ENCODE data around the gene WEE1.
"Not testable (repeated sequence)": the region's sequence is repeated elsewhere in the genome, so short reads cannot be mapped to it uniquely, and the experiment has no call there.

WEE1 gene

GRCh38 chr11:9573052-9573774 lies at the start of gene WEE1:
Gene WEE1, plus strand, starts transcription at chr11:9573670. Its CDS starts 264 bp downstream, at chr11:9573934.
- peak; percentile 99 for DNase-seq (ENCODE audit: low read depth)

- no peak for DNase-seq (ENCODE audit: low read depth)
Measured at GRCh38 chr11:9524001-9524400, 49.5 kb upstream of the WEE1 start.

GRCh38 chr11:9525116-9525515 lies 48.4 kb upstream of the WEE1 start:
- DNase-seq (ENCODE audit: low read depth), result no peak

GRCh38 chr11:9527481-9528135 lies 45.9 kb upstream of the WEE1 start:
- DNase-seq (ENCODE audit: low read depth), result peak; percentile 48

GRCh38 chr11:9528136-9528501 lies 45.4 kb upstream of the WEE1 start:
- no peak for DNase-seq (ENCODE audit: low read depth)

GRCh38 chr11:9528573-9529333 lies 44.7 kb upstream of the WEE1 start:
- DNase-seq (ENCODE audit: low read depth), result no peak

GRCh38 chr11:9529334-9529650 lies 44.2 kb upstream of the WEE1 start:
- DNase-seq (ENCODE audit: low read depth), result no peak

GRCh38 chr11:9530020-9530621 lies 43.3 kb upstream of the WEE1 start:
- DNase-seq (ENCODE audit: low read depth), result no peak

- DNase-seq (ENCODE audit: low read depth), result no peak
Measured at GRCh38 chr11:9530901-9531625, 42.4 kb upstream of the WEE1 start.

- DNase-seq (ENCODE audit: low read depth), result no peak
Measured at GRCh38 chr11:9533058-9533457, 40.4 kb upstream of the WEE1 start.

- no peak for DNase-seq (ENCODE audit: low read depth)
Measured at GRCh38 chr11:9533736-9534473, 39.6 kb upstream of the WEE1 start.

- DNase-seq (ENCODE audit: low read depth), result peak; percentile 65
Measured at GRCh38 chr11:9535189-9535781, 38.2 kb upstream of the WEE1 start.

GRCh38 chr11:9538548-9538947 lies 34.9 kb upstream of the WEE1 start:
- DNase-seq (ENCODE audit: low read depth), result no peak

GRCh38 chr11:9549216-9549615 lies 24.3 kb upstream of the WEE1 start:
- not testable (repeated sequence) for DNase-seq (ENCODE audit: low read depth)

- no peak for DNase-seq (ENCODE audit: low read depth)
Measured at GRCh38 chr11:9550191-9550628, 23.3 kb upstream of the WEE1 start.

GRCh38 chr11:9561279-9561982 lies 12.0 kb upstream of the WEE1 start:
- DNase-seq (ENCODE audit: low read depth), result no peak

GRCh38 chr11:9562716-9563115 lies 10.8 kb upstream of the WEE1 start:
- no peak for DNase-seq (ENCODE audit: low read depth)

GRCh38 chr11:9563196-9563730 lies 10.2 kb upstream of the WEE1 start:
- no peak for DNase-seq (ENCODE audit: low read depth)

- DNase-seq (ENCODE audit: low read depth), result peak; percentile 100
Measured at GRCh38 chr11:9565822-9566560, 7.5 kb upstream of the WEE1 start.
